ENCODE measurements around the gene SDK1. TPM values are rescaled to one million over a fixed set of nuclear protein-coding genes. Genes with fewer than 3 reads are reported as not detected.

Gene SDK1
- total RNA-seq, 4 donors from 2014 or later = 3.7 to 80.9 (median 13.1) TPM

GRCh38 chr7:4181446-4181845 is 880.4 kb downstream of the SDK1 start:
- H3K4me3 ChIP-seq = no peak overlapping the region
- H3K27ac ChIP-seq = no peak overlapping the region
- DNase-seq = no peak
- TF ChIP-seq CTCF (IDR thresholded peaks at IDR 0.05) = no peak
- TF ChIP-seq POLR2A (IDR thresholded peaks at IDR 0.05) = no peak
- no peaks in the 10 kb centered on the region for H3K9me3 ChIP-seq
- H3K27me3 ChIP-seq = no peaks in the 10 kb centered on the region
- H3K36me3 ChIP-seq = no peaks in the 10 kb centered on the region
- H3K4me1 ChIP-seq = no peaks in the 10 kb centered on the region

GRCh38 chr7:4182605-4183300 is 881.7 kb downstream of the SDK1 start:
- H3K4me1 ChIP-seq = no peaks in the 10 kb centered on the region
- TF ChIP-seq POLR2A (IDR thresholded peaks at IDR 0.05) (no peak), CTCF (IDR thresholded peaks at IDR 0.05) (no peak)

DNA sequence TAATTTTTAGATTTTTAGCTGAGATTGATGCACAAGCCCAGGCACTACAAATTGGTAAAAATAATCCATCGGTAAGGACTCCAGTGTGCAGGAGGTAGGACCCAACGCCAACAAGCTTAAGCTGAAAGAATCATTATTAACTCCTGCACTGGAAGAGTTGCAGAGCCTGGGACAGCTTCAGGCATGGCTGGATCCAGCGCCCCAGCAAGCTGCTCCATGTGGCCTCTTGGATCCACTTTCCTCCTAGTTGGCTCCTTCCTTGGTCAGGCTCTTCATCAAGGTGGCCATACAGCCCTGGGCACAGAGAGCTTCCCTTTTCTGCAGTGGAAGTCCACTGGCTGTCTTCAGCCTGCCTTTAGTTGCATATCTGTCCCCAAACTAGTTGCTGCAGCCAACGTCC is 883.6 kb downstream of the SDK1 start:
- no peaks in the 10 kb centered on the region for H3K27me3 ChIP-seq
- H3K4me3 ChIP-seq = no peak overlapping the region
- no peaks in the 10 kb centered on the region for H3K9me3 ChIP-seq
- H3K27ac ChIP-seq = no peak overlapping the region
- no peaks in the 10 kb centered on the region for H3K36me3 ChIP-seq
- TF ChIP-seq POLR2A (IDR thresholded peaks at IDR 0.05) = no peak
- no peak for TF ChIP-seq CTCF (IDR thresholded peaks at IDR 0.05)
- peaks cover 0 to 10% (median 0%) of the 10 kb centered on the region in 4 donors for H3K4me1 ChIP-seq
- DNase-seq = no peak

More at GRCh38 chr7:4182605-4183300, 881.7 kb downstream of the SDK1 start:
- no peaks in the 10 kb centered on the region for H3K27me3 ChIP-seq
- DNase-seq = no peak
- H3K9me3 ChIP-seq = no peaks in the 10 kb centered on the region
- H3K27ac ChIP-seq = no peak overlapping the region
- no peak overlapping the region for H3K4me3 ChIP-seq
- H3K36me3 ChIP-seq = no peaks in the 10 kb centered on the region

DNA sequence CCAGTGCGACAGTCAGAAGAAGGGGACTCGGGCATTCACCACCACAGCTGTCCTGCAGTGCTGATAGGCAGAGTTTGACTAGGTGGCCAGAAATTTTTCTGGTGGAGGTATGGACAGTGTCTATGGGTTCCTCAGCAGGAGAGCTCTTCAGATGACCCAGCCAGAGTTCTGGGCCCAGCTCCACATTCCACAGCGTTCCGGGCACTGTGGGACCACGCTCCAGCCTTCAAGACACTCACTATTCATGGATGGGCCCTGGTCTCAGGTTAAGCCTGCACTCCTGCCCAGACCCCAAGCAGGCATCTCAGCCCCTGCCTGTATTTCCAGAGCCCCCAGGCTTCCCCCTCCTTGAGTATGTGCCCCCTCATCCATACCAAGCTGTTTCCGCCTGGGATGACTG is 884.1 kb downstream of the SDK1 start:
- TF ChIP-seq POLR2A (IDR thresholded peaks at IDR 0.05) (no peak), CTCF (IDR thresholded peaks at IDR 0.05) (no peak)
- no peaks in the 10 kb centered on the region for H3K27me3 ChIP-seq
- no peak for DNase-seq
- H3K9me3 ChIP-seq = no peaks in the 10 kb centered on the region
- no peak overlapping the region for H3K27ac ChIP-seq
- H3K4me3 ChIP-seq = no peak overlapping the region
- H3K4me1 ChIP-seq = peaks cover 0 to 15% (median 0%) of the 10 kb centered on the region in 4 donors
- H3K36me3 ChIP-seq = no peaks in the 10 kb centered on the region

DNA sequence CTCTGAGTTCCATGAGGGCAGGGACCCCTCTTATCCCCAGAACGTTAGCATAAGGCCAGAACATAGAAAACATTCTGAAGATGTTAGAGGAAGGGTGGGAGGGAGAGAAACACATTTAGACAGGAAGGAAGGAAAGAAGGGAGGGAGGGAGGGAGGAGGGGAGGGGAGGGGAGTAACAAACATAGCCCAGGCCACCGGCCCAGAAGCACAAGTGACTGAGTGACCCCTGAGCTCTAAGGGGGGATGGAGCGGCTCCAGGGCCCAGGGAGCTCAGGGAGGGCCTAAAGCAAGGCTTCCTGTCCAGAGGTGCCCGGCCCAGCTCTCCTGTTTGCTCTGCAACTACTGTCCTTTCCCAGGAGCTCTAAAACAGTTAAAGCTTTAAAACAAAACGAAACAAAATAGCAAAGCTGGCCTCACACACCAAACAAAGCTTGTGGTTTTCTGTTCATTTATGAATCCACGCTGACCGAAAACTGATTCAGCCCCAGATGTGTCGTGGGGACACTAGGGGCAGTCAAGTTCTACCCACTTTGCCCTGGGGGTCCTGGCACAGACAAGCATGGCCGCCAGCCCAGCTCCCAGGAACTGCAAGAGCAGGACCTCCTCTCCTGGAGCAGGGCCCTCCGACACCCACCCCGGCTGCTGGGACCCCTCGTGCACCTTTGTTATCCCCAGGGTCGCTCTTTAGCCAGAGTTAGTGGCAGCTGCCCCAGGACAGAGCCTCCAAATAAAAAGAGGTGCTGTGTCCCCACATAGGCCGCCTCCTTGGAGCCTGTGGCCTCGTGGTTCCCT is 884.9 kb downstream of the SDK1 start:
- Histone ChIP-seq H3K4me3 (no peak overlapping the region), H3K4me1 (peaks cover 0 to 15% (median 0%) of the 10 kb centered on the region in 4 donors), H3K36me3 (no peaks in the 10 kb centered on the region), H3K27me3 (no peaks in the 10 kb centered on the region), H3K27ac (no peak overlapping the region), H3K9me3 (no peaks in the 10 kb centered on the region)
- TF ChIP-seq POLR2A (IDR thresholded peaks at IDR 0.05) (no peak), CTCF (IDR thresholded peaks at IDR 0.05) (no peak)
- no peak for DNase-seq
